ENCODE measurements around the gene CASP8AP2.
"Not testable (repeated sequence)": the region's sequence is repeated elsewhere in the genome, so short reads cannot be mapped to it uniquely, and the experiment has no call there.

The CASP8AP2 gene

GRCh38 chr6:89829472-89830169 lies at the start of gene CASP8AP2:
Gene CASP8AP2 (plus strand): TSS chr6:89829880.
- DNase-seq = peak; percentile 99

- no peak for DNase-seq
These were observed 48.3 kb upstream of the CASP8AP2 start for GRCh38 chr6:89781070-89782034.

GRCh38 chr6:89782222-89782621 lies 47.5 kb upstream of the CASP8AP2 start:
- DNase-seq = no peak

- DNase-seq = not testable (repeated sequence)
These were observed 46.4 kb upstream of the CASP8AP2 start for GRCh38 chr6:89783293-89783692.

- no peak for DNase-seq
These were observed 44.8 kb upstream of the CASP8AP2 start for GRCh38 chr6:89784838-89785237.

GRCh38 chr6:89786970-89787369 lies 42.7 kb upstream of the CASP8AP2 start:
- DNase-seq = no peak

GRCh38 chr6:89787660-89788328 lies 41.9 kb upstream of the CASP8AP2 start:
- no peak for DNase-seq

- no peak for DNase-seq
These were observed 39.7 kb upstream of the CASP8AP2 start for GRCh38 chr6:89789980-89790379.

- no peak for DNase-seq
These were observed 39.3 kb upstream of the CASP8AP2 start for GRCh38 chr6:89790403-89790802.

GRCh38 chr6:89792881-89793280 lies 36.8 kb upstream of the CASP8AP2 start:
- DNase-seq = peak; percentile 82

- DNase-seq = no peak
These were observed 36.1 kb upstream of the CASP8AP2 start for GRCh38 chr6:89793586-89793985.

- DNase-seq = no peak
These were observed 35.4 kb upstream of the CASP8AP2 start for GRCh38 chr6:89794324-89794723.

GRCh38 chr6:89797317-89797716 lies 32.4 kb upstream of the CASP8AP2 start:
- no peak for DNase-seq

- no peak for DNase-seq
These were observed 30.6 kb upstream of the CASP8AP2 start for GRCh38 chr6:89799096-89799495.

GRCh38 chr6:89799756-89800155 lies 29.9 kb upstream of the CASP8AP2 start:
- DNase-seq = no peak

- DNase-seq = no peak
These were observed 26.4 kb upstream of the CASP8AP2 start for GRCh38 chr6:89803271-89803670.

- no peak for DNase-seq
These were observed 23.8 kb upstream of the CASP8AP2 start for GRCh38 chr6:89805814-89806371.

- no peak for DNase-seq
These were observed 22.1 kb upstream of the CASP8AP2 start for GRCh38 chr6:89807581-89807980.

GRCh38 chr6:89813422-89813821 lies 16.3 kb upstream of the CASP8AP2 start:
- not testable (repeated sequence) for DNase-seq

- DNase-seq = no peak
These were observed 12.2 kb upstream of the CASP8AP2 start for GRCh38 chr6:89817481-89817880.

GRCh38 chr6:89818977-89819335 lies 10.7 kb upstream of the CASP8AP2 start:
- DNase-seq = peak; percentile 53 to 54

- DNase-seq = peak; percentile 97 to 98
These were observed 10.1 kb upstream of the CASP8AP2 start, which contains the start of gene MDN1 for GRCh38 chr6:89819336-89820130. Gene MDN1 (minus strand): TSS chr6:89819794. CDS start chr6:89819607, 187 bp downstream.
